ENCODE results near the gene SQSTM1. TPM values are rescaled to one million over a fixed set of nuclear protein-coding genes. Genes with fewer than 3 reads are reported as not detected.

SQSTM1 gene
- total RNA-seq (2014; rRNA removed; shearing (Covaris generic)) (211 and 228 TPM in 2 replicates), polyA plus RNA-seq (2016; fragmentation: Nextera tagmentation; extraction: Ambion mirVana) (265 and 310 TPM in 2 replicates)

DNA sequence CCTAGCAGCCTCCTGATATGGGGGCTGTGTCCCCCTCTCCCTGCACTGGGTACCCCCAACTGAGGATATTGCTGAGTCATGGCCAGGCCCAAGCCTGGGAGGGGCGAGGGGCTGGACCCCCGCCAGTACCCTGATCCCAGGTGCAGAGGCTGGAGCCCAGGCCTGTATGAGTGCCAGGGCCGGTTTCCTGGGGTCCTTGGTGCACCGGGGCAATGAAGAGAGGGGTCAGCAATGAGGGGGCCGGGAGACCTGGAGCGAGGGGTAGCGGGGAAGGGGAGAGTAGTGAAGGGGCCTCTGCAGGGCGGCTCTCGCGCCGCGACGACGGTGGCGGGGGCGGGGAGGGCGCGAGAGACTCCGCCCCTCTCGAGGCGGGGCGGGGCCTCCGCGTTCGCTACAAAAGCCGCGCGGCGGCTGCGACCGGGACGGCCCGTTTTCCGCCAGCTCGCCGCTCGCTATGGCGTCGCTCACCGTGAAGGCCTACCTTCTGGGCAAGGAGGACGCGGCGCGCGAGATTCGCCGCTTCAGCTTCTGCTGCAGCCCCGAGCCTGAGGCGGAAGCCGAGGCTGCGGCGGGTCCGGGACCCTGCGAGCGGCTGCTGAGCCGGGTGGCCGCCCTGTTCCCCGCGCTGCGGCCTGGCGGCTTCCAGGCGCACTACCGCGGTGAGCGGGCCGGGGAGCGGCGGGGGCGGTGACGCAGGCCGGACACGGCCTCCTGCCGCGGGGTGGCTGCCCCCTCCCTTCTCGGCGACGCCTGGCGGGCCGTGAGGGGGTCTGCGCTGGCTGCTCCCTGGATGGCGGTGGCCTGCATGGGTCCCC is at the start of gene SQSTM1:
Gene SQSTM1 (plus strand): TSS at position 423 of the 815 bp plus-strand sequence. CDS start 32 bp downstream, at position 455.
- H3K4me2 ChIP-seq (ENCODE audit: unreplicated experiment): peak within 1 kb of the TSS; percentile 91
- peaks cover 33% of the 10 kb centered on the region for H3K4me1 ChIP-seq (ENCODE audit: insufficient read depth)
- peak within 1 kb of the TSS; percentile 91 for H3K27ac ChIP-seq
- H3K9ac ChIP-seq: peak within 1 kb of the TSS; percentile 97
- in situ Hi-C loops (cut with MboI): no loop called here
- H3K9me2 ChIP-seq (ENCODE audit: insufficient read depth): no peaks in the 10 kb centered on the region
- H3K27me3 ChIP-seq (replicated peaks; ENCODE audit: insufficient read depth): no peaks in the 10 kb centered on the region
- H3K9me3 ChIP-seq (ENCODE audit: low read depth): no peaks in the 10 kb centered on the region
- no peaks in the 10 kb centered on the region; the same call in 1 of the 2 replicates for H3F3A ChIP-seq (ENCODE audit: insufficient read depth)
- 1 to 2% methylated on average over 40 to 45 of the region's 81 CpGs for WGBS, 2 experiments (ENCODE audit: low coverage in 1 of 2, low lambda C conversion rate in 2 of 2, missing lambda C conversion rate in 2 of 2)
- H4K20me1 ChIP-seq (ENCODE audit: insufficient read depth): peaks cover 11% of the 10 kb centered on the region; the same call in 1 of the 2 replicates
- H3K79me2 ChIP-seq (ENCODE audit: insufficient read depth): peaks cover 36% of the 10 kb centered on the region
- H2AFZ ChIP-seq: peak within 1 kb of the TSS; percentile 75
- H3K4me3 ChIP-seq: peak within 1 kb of the TSS; percentile 78
- DNase-seq: peak; percentile 91
- H3K36me3 ChIP-seq (ENCODE audit: low read depth): peaks cover 11% of the 10 kb centered on the region
- no peak for TF ChIP-seq EZH2 (IDR thresholded peaks at IDR 0.05; ENCODE audit: insufficient read depth, poor library complexity, severe bottlenecking)
- no peak for TF ChIP-seq EZH2phosphoT487 (IDR thresholded peaks at IDR 0.05; ENCODE audit: insufficient read depth, low read depth)

DNA sequence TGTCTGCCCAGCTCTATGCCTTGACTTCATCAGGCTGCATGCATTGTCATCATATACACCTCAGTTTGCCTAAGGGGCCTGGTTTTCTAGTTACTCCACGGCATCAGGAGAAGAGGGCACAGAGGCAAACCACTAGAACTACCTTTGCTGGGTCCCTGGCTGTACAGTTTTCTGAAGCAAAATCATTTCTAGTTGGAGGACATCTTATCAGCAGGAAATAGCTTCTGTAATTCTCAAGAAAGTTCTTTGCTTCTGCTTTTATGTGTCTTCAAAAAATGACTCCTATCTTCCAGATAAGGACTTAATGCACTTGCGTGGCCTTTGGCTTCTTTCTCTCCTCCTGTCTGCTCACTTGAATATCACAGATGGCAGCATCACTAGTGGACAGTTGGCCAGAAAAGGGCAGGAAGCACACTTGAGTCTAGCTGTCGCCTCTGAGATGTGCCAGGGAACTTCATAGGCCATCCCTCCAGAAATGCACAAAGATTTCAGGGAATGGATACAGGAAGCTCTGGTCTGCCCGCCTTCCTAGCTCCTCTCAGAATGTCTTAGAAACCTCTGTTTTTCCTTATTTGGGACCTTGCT is 49.3 kb upstream of the SQSTM1 start:
- H3K9me2 ChIP-seq (ENCODE audit: insufficient read depth): no peaks in the 10 kb centered on the region
- H3K4me2 ChIP-seq (ENCODE audit: unreplicated experiment): no peak overlapping the region
- TF ChIP-seq EZH2 (IDR thresholded peaks at IDR 0.05; ENCODE audit: insufficient read depth, poor library complexity, severe bottlenecking) (no peak), EZH2phosphoT487 (IDR thresholded peaks at IDR 0.05; ENCODE audit: insufficient read depth, low read depth) (no peak)
- H3K4me3 ChIP-seq: no peak overlapping the region
- H3K27me3 ChIP-seq (replicated peaks; ENCODE audit: insufficient read depth): no peaks in the 10 kb centered on the region
- no peak for DNase-seq
- 98 to 99% methylated on average over 4 of the region's 4 CpGs for WGBS, 2 experiments (ENCODE audit: low coverage in 1 of 2, low lambda C conversion rate in 2 of 2, missing lambda C conversion rate in 2 of 2)
- H3K36me3 ChIP-seq (ENCODE audit: low read depth): peaks cover 55% of the 10 kb centered on the region
- H2AFZ ChIP-seq: no peak overlapping the region
- in situ Hi-C loops (cut with MboI): no loop called here
- H3K9me3 ChIP-seq (ENCODE audit: low read depth): no peaks in the 10 kb centered on the region
- peaks cover 12% of the 10 kb centered on the region for H3F3A ChIP-seq (ENCODE audit: insufficient read depth)
- no peak overlapping the region for H3K27ac ChIP-seq
- no peak overlapping the region for H3K9ac ChIP-seq
- H4K20me1 ChIP-seq (ENCODE audit: insufficient read depth): no peaks in the 10 kb centered on the region
- H3K79me2 ChIP-seq (ENCODE audit: insufficient read depth): peaks cover 46% of the 10 kb centered on the region
- peaks cover 8% of the 10 kb centered on the region for H3K4me1 ChIP-seq (ENCODE audit: insufficient read depth)

- Histone ChIP-seq H3K4me1 (ENCODE audit: insufficient read depth) (no peaks in the 10 kb centered on the region), H3F3A (ENCODE audit: insufficient read depth) (0 out of 2 replicates have a peak, but pooled peaks cover 2% of the 10 kb centered on the region), H3K27me3 (replicated peaks; ENCODE audit: insufficient read depth) (no peaks in the 10 kb centered on the region), H2AFZ (no peak overlapping the region), H3K9me3 (ENCODE audit: low read depth) (no peaks in the 10 kb centered on the region), H3K36me3 (ENCODE audit: low read depth) (peaks cover 57% of the 10 kb centered on the region; the same call in 1 of the 2 replicates), H3K79me2 (ENCODE audit: insufficient read depth) (peaks cover 37% of the 10 kb centered on the region), H3K27ac (no peak overlapping the region), H3K4me2 (ENCODE audit: unreplicated experiment) (no peak overlapping the region), H4K20me1 (ENCODE audit: insufficient read depth) (no peaks in the 10 kb centered on the region), H3K9ac (no peak overlapping the region), H3K4me3 (no peak overlapping the region), H3K9me2 (ENCODE audit: insufficient read depth) (no peaks in the 10 kb centered on the region)
- TF ChIP-seq EZH2 (IDR thresholded peaks at IDR 0.05; ENCODE audit: insufficient read depth, poor library complexity, severe bottlenecking) (no peak), EZH2phosphoT487 (IDR thresholded peaks at IDR 0.05; ENCODE audit: insufficient read depth, low read depth) (no peak)
- WGBS, 2 experiments (ENCODE audit: low coverage in 1 of 2, low lambda C conversion rate in 2 of 2, missing lambda C conversion rate in 2 of 2): 95 to 96% methylated on average over 6 of the region's 6 CpGs
- no peak for DNase-seq
- in situ Hi-C loops (cut with MboI): no loop called here
These were observed 48.4 kb upstream of the SQSTM1 start for GRCh38 chr5:179772351-179772750.

DNA sequence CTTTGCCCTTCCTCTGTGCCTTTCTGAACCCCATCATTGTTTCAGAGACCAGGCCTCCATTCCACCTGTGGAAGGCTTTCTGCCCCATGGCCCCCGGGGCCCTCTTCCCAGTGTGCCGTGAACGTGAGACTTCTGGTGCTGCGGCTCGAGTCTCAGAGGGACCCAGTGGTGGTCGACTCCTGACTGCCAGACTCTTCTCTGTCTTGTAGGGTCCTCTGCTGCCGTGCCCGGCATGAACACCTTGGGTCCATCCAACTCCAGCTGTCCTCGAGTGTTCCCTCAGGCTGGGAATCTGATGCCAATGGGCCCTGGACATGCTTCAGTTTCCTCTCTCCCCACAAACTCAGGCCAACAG is 47.0 kb upstream of the SQSTM1 start:
- Histone ChIP-seq H3K9ac (no peak overlapping the region), H3K79me2 (ENCODE audit: insufficient read depth) (peaks cover 24% of the 10 kb centered on the region), H3K4me1 (ENCODE audit: insufficient read depth) (no peaks in the 10 kb centered on the region), H2AFZ (no peak overlapping the region), H3K9me2 (ENCODE audit: insufficient read depth) (no peaks in the 10 kb centered on the region), H3K9me3 (ENCODE audit: low read depth) (no peaks in the 10 kb centered on the region), H4K20me1 (ENCODE audit: insufficient read depth) (no peaks in the 10 kb centered on the region), H3F3A (ENCODE audit: insufficient read depth) (no peaks in the 10 kb centered on the region), H3K27ac (no peak overlapping the region), H3K4me3 (no peak overlapping the region), H3K27me3 (replicated peaks; ENCODE audit: insufficient read depth) (no peaks in the 10 kb centered on the region), H3K36me3 (ENCODE audit: low read depth) (peaks cover 57% of the 10 kb centered on the region; the same call in 1 of the 2 replicates), H3K4me2 (ENCODE audit: unreplicated experiment) (no peak overlapping the region)
- in situ Hi-C loops (cut with MboI): no loop called here
- no peak for TF ChIP-seq EZH2phosphoT487 (IDR thresholded peaks at IDR 0.05; ENCODE audit: insufficient read depth, low read depth)
- TF ChIP-seq EZH2 (IDR thresholded peaks at IDR 0.05; ENCODE audit: insufficient read depth, poor library complexity, severe bottlenecking): no peak
- 86 to 92% methylated on average over 9 of the region's 9 CpGs for WGBS, 2 experiments (ENCODE audit: low coverage in 1 of 2, low lambda C conversion rate in 2 of 2, missing lambda C conversion rate in 2 of 2)
- no peak for DNase-seq

Data from GM23248 (cell line).